ENCODE data around the gene SPCS2.

DNA sequence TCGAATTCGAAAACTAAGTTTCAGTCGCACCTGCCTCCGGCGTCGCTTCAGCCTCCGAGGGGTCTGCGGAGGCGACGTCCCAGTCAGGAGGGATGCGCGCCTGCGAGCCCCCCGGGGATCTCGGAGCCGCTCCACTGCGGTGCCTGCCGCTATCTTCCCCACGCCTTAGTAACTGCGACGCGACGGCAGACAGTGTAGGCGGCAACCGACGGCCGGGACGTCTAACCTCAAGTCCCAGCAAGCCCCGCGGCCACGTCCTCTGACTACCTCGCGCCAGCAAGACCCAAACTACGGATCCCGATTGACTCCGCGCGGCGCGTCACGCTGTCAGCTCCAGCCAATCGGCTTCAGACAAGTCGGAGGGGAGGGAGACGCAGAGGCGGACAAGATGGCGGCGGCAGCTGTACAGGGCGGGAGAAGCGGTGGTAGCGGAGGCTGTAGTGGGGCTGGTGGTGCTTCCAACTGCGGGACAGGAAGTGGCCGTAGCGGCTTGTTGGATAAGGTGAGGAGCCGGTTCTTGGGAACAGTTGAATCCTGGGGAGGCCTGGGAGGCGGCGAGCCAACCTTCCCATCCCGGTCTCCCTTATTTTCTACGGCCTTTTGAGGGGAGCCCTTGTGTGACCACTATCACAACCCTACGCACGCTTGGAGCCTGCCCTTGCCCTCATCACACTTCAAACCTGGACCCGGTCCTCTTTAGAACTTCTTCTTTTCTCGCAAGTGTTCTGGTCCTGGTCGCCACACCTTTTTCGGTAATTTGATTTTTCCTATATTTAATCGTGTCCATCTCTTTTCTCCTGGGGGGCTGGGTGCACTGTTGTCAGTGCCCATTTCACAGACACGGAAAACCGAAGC is at the start of gene SPCS2, which contains the start of gene XRRA1:
- TF ChIP-seq EZH2phosphoT487 (IDR thresholded peaks at IDR 0.05; ENCODE audit: insufficient read depth, low read depth) (no peak), EZH2 (IDR thresholded peaks at IDR 0.05; ENCODE audit: insufficient read depth, poor library complexity, severe bottlenecking) (no peak)
